ENCODE measurements around the gene METAP1.
"Not testable (repeated sequence)": the region's sequence is repeated elsewhere in the genome, so short reads cannot be mapped to it uniquely, and the experiment has no call there.

Gene METAP1

DNA sequence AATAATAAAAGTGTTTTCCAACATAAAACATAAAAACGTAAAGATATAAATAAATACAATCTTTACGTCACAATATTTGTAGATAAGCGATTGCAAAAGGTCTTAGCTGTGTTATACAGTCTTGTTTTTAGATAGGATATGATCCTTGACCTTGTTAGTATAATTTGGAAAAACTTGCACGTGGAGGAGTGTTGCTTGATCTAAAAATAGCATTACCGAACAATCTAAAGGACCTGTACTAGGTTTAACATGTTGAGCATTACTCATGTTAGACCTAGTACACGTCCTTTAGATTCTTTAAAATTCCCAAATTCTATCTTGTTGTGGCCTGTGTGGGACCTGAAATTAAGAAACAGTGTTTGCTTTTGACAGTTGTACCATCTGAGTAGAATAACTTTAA lies 1.6 kb downstream of the METAP1 start:
- DNase-seq (ENCODE audit: low spot score), result no peak

DNA sequence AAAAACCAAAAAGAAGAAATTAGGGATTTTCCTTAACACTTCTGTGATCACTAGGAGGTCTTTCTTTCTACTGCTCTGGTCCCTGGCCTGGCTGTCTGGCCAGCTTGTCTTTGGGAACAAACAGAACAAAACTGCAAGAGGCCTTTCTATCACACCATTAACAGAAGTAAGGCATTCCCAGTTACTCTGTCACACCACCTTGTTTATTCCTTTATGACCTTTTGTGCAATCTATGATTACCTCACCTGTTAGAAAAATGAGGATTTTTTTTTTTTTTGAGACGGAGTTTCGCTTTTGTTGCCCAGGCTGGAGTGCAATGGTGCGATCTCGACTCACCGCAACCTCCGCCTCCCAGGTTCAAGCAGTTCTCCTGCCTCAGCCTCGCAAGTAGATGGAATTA lies 3.0 kb downstream of the METAP1 start:
- DNase-seq (ENCODE audit: low spot score), result no peak

- DNase-seq (ENCODE audit: low spot score), result no peak
These were observed 6.8 kb downstream of the METAP1 start for GRCh38 chr4:99002279-99002678.

DNA sequence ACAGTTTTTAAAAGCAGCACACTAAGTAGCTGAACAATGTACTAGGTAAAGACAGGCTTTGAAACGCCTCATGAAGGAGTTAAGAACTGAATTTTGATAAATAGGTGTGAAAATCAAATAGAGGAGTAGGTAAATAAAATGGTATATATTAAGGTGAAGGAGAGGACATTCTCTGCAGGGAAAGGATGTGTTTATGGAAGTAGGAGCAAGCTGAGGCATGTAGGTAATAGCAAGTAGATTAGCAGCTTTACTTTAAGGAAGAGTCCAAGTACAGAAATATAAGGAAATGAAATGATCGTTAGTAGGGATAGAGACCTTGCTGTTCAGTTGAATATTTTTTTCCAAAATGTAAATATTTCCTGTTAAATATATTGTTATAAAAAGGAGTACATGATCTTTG lies 12.5 kb downstream of the METAP1 start:
- DNase-seq (ENCODE audit: low spot score), result no peak

DNA sequence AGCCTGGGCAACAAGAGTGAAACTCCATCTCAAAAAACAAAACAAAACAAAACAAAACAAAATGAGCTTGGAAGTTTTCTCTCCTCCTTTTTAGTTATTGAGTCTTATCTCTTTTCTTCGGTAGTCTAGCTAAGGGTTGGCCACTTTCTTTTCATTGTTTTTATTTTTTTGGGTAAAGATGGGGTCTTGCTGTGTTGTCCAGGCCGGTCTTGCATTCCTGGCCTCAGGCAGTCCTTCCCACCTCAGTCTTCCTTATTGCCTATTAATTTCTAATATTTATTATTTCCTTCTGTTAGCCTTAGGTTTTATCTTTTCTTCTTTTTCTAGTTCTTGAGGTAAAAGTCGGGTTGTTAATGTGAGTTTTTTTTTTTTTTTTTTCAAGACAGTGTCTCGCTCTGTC lies 16.4 kb downstream of the METAP1 start:
- DNase-seq (ENCODE audit: low spot score), result no peak

- DNase-seq (ENCODE audit: low spot score), result no peak
These were observed 17.9 kb downstream of the METAP1 start for GRCh38 chr4:99013402-99013843.

- DNase-seq (ENCODE audit: low spot score), result no peak
These were observed 18.5 kb downstream of the METAP1 start for GRCh38 chr4:99013884-99014523.

GRCh38 chr4:99021386-99021785 lies 25.9 kb downstream of the METAP1 start:
- DNase-seq (ENCODE audit: low spot score), result no peak

- DNase-seq (ENCODE audit: low spot score), result no peak
These were observed 27.0 kb downstream of the METAP1 start for GRCh38 chr4:99022566-99022965.

GRCh38 chr4:99023800-99024251 lies 28.3 kb downstream of the METAP1 start:
- not testable (repeated sequence) for DNase-seq (ENCODE audit: low spot score)

GRCh38 chr4:99024481-99025275 lies 29.2 kb downstream of the METAP1 start:
- no peak for DNase-seq (ENCODE audit: low spot score)

- DNase-seq (ENCODE audit: low spot score), result no peak
These were observed 30.0 kb downstream of the METAP1 start for GRCh38 chr4:99025506-99025905.

GRCh38 chr4:99027304-99027703 lies 31.8 kb downstream of the METAP1 start:
- no peak for DNase-seq (ENCODE audit: low spot score)

GRCh38 chr4:99028187-99028586 lies 32.7 kb downstream of the METAP1 start:
- no peak for DNase-seq (ENCODE audit: low spot score)

DNA sequence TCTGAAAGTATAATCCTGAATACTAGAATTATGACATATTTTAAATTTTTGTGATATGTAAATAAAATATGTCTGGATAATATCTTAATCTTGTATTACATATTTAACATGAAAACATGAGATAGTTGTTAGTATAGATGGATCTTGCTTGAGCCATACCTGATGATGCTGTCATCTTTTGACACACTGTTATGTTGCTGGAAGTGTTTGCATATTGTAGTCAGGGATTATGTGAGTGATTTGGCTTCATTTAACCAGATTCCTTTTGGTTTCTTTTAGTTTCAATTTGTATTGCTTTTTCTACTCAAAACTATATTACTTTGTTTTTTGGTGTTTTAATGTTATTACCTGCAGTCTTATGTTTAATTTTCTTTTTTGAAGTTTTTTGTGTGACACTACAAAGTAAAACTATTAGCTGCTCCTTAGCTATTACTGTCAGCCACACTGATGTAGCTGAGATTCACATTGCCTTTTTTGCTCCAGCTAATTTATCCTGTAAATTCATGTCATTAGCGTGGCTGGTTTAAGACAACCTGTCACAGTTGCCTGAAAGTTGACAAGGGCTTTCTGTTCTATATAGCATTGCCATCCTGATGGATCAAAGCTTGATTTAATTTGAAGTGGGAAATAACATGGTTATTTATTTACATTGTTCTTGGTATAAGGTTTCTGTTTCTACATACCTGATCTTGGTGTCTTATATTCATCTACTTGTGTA lies 33.7 kb downstream of the METAP1 start:
- DNase-seq (ENCODE audit: low spot score), result no peak

- no peak for DNase-seq (ENCODE audit: low spot score)
These were observed 34.3 kb downstream of the METAP1 start for GRCh38 chr4:99029852-99030251.

DNA sequence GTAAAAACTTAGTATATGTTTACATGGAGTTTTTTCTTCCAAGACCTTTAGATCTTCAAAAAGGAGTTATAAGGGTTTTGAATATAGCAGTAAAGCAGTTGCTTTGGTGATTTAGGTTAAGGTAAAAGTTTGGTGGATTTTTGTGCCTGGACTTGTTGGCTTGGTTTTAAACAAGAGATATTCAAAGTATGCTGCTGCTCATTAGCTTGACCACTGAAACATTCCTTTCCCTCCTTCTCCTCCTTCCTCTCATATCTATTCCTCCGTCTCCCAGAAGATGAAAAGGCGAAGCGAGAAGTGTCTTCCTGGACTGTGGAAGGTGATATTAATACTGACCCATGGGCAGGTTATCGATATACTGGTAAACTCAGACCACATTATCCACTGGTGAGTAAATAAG lies 38.4 kb downstream of the METAP1 start:
- DNase-seq (ENCODE audit: low spot score), result no peak

GRCh38 chr4:99038213-99038612 lies 42.7 kb downstream of the METAP1 start:
- no peak for DNase-seq (ENCODE audit: low spot score)

- DNase-seq (ENCODE audit: low spot score), result no peak
These were observed 47.8 kb downstream of the METAP1 start for GRCh38 chr4:99043346-99043745.

GRCh38 chr4:99047710-99048109 lies 52.2 kb downstream of the METAP1 start:
- no peak for DNase-seq (ENCODE audit: low spot score)

- no peak for DNase-seq (ENCODE audit: low spot score)
These were observed 57.4 kb downstream of the METAP1 start for GRCh38 chr4:99052902-99053301.

DNA sequence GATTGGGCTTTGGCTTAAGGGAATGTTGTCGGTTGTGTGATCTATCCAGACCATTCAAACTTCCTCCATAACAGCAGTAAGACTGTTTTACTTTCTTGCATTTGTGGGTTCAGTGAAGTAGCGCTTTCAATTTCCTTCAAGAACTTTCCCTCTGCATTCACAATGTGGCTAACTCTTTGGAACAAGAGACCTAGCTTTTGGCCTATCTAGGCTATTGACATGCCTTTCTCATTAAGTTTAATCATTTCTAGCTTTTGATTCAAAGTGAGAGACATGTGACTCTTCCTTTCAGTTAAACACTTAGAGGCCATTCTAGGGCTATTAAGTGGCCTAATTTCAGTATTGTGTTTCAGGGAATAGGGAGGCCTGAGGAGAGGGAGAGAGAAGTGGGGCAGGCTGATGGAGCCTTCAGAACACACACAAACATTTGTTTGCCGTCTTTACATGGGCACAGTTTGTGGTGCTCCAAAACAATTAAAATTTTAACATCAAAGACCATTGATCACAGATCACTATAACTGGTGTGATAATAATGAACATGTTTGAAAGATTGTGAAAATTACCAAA lies 59.0 kb downstream of the METAP1 start:
- DNase-seq (ENCODE audit: low spot score), result no peak

GRCh38 chr4:99058228-99058627 lies 62.7 kb downstream of the METAP1 start:
- no peak for DNase-seq (ENCODE audit: low spot score)

Measured in pons (tissue), 1 donor.